GM21786 (cell line): ENCODE measurements around the gene GMPPA.

Experiments used
- ATAC-seq: cut with Tn5 transposase; IDR thresholded peaks from one replicate; pipeline ENCODE4 v1.9.1; 2021; ENCODE audit not compliant: unreplicated experiment

The GMPPA gene

GRCh38 chr2:219498280-219499057 is at the start of gene GMPPA:
GMPPA (plus strand) TSS chr2:219498891; CDS start chr2:219499976, 1,085 bp downstream.
- peak; percentile 95 for ATAC-seq

- no peak for ATAC-seq
Observed at GRCh38 chr2:219449609-219450008, 49.1 kb upstream of the GMPPA start.

- ATAC-seq: no peak
Observed at GRCh38 chr2:219451661-219452360, 46.9 kb upstream of the GMPPA start.

- no peak for ATAC-seq
Observed at GRCh38 chr2:219452361-219453317, 46.1 kb upstream of the GMPPA start.

- ATAC-seq: no peak
Observed at GRCh38 chr2:219453671-219454590, 44.8 kb upstream of the GMPPA start.

GRCh38 chr2:219455581-219455980 is 43.1 kb upstream of the GMPPA start:
- ATAC-seq: no peak

GRCh38 chr2:219457784-219458369 is 40.8 kb upstream of the GMPPA start:
- ATAC-seq: no peak

GRCh38 chr2:219458996-219459395 is 39.7 kb upstream of the GMPPA start:
- ATAC-seq: no peak

- ATAC-seq: peak; percentile 78
Observed at GRCh38 chr2:219459460-219460311, 39.0 kb upstream of the GMPPA start.

GRCh38 chr2:219460424-219460926 is 38.2 kb upstream of the GMPPA start:
- ATAC-seq: no peak

GRCh38 chr2:219461047-219461514 is 37.6 kb upstream of the GMPPA start:
- ATAC-seq: no peak

- ATAC-seq: no peak
Observed at GRCh38 chr2:219461669-219462068, 37.0 kb upstream of the GMPPA start.

- ATAC-seq: no peak
Observed at GRCh38 chr2:219462349-219462748, 36.3 kb upstream of the GMPPA start.

- ATAC-seq: no peak
Observed at GRCh38 chr2:219464286-219465032, 34.2 kb upstream of the GMPPA start.

GRCh38 chr2:219465659-219466561 is 32.8 kb upstream of the GMPPA start:
- ATAC-seq: no peak

GRCh38 chr2:219466816-219467735 is 31.6 kb upstream of the GMPPA start:
- ATAC-seq: no peak
